NCI-H2196 (cell line): ENCODE measurements around the gene GRHPR.
"Not testable (repeated sequence)": the region's sequence is repeated elsewhere in the genome, so short reads cannot be mapped to it uniquely, and the experiment has no call there.

Source experiments
- DNase-seq: peaks from one replicate; lab custom pipeline; 2025; ENCODE audit not compliant: unreplicated experiment; lab: John Stamatoyannopoulos, UW

The GRHPR gene

GRCh38 chr9:37422289-37423104 lies at the start of gene GRHPR:
Gene GRHPR, plus strand, starts transcription at chr9:37422696. Its CDS starts 55 bp downstream, at chr9:37422751.
- peak; percentile 80 for DNase-seq

GRCh38 chr9:37372839-37373238 lies 49.7 kb upstream of the GRHPR start:
- no peak for DNase-seq

GRCh38 chr9:37373621-37374020 lies 48.9 kb upstream of the GRHPR start:
- DNase-seq: no peak

GRCh38 chr9:37374892-37375291 lies 47.6 kb upstream of the GRHPR start:
- no peak for DNase-seq

GRCh38 chr9:37377688-37378612 lies 44.5 kb upstream of the GRHPR start:
- DNase-seq: no peak

GRCh38 chr9:37378613-37379004 lies 43.9 kb upstream of the GRHPR start:
- no peak for DNase-seq

GRCh38 chr9:37379835-37380234 lies 42.7 kb upstream of the GRHPR start:
- no peak for DNase-seq

GRCh38 chr9:37380570-37380969 lies 41.9 kb upstream of the GRHPR start:
- DNase-seq: no peak

- no peak for DNase-seq
These were observed 41.3 kb upstream of the GRHPR start for GRCh38 chr9:37381094-37381741.

- DNase-seq: no peak
These were observed 40.1 kb upstream of the GRHPR start for GRCh38 chr9:37382161-37382981.

- no peak for DNase-seq
These were observed 39.5 kb upstream of the GRHPR start for GRCh38 chr9:37382982-37383357.

GRCh38 chr9:37383393-37383792 lies 39.1 kb upstream of the GRHPR start:
- DNase-seq: no peak

- no peak for DNase-seq
These were observed 38.4 kb upstream of the GRHPR start for GRCh38 chr9:37383876-37384746.

GRCh38 chr9:37385286-37385685 lies 37.2 kb upstream of the GRHPR start:
- no peak for DNase-seq

- DNase-seq: no peak
These were observed 35.5 kb upstream of the GRHPR start for GRCh38 chr9:37386988-37387387.

GRCh38 chr9:37390759-37391158 lies 31.7 kb upstream of the GRHPR start:
- no peak for DNase-seq

- no peak for DNase-seq
These were observed 30.2 kb upstream of the GRHPR start for GRCh38 chr9:37392272-37392671.

- no peak for DNase-seq
These were observed 27.3 kb upstream of the GRHPR start for GRCh38 chr9:37395229-37395628.

GRCh38 chr9:37395663-37396062 lies 26.8 kb upstream of the GRHPR start:
- no peak for DNase-seq

GRCh38 chr9:37397948-37398347 lies 24.5 kb upstream of the GRHPR start:
- not testable (repeated sequence) for DNase-seq
